GM21529 (cell line): ENCODE data around the gene PDE4D.

ENCODE experiments used
- ATAC-seq: cut with Tn5 transposase; IDR thresholded peaks from one replicate; pipeline ENCODE4 v1.9.1; 2021; ENCODE audit not compliant: unreplicated experiment

The PDE4D gene

DNA sequence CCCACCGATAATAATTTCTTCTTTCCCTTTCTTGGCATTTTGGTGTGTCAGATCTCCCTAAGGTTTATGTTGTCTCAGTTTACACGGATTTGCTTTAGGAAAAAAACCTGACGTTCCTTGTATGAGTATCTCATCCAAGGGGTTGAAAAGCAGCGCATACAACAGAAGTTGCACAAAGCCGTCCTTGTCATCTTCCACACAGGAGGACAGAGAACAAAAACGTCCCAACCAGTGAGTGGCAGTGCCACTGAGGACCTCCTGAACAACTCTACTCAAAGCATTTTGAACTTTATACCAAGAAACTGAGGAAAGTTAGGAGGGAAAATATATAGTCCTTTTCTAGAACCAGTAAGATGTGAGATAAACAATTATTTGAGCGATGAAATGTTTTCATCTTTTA, 547.0 kb downstream of the PDE4D start:
- no peak for ATAC-seq

DNA sequence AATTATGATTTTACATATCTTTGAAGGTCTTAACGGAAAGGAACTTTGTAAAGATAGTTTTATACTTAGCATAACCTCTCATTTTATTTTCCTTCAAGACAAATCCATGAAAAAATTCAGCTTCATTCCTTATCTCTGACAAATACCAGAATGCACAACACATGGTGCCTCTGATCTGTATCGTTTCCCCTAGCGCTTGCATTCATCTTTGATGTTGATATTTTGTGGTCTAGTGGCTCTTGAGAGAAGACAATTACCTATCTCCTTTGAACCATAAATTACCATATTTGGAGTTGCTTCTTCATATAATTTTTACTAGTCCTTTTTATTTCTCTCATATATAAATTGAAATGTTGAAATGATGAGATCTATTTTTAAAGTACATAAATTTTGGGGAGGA, 551.3 kb downstream of the PDE4D start:
- ATAC-seq = no peak

DNA sequence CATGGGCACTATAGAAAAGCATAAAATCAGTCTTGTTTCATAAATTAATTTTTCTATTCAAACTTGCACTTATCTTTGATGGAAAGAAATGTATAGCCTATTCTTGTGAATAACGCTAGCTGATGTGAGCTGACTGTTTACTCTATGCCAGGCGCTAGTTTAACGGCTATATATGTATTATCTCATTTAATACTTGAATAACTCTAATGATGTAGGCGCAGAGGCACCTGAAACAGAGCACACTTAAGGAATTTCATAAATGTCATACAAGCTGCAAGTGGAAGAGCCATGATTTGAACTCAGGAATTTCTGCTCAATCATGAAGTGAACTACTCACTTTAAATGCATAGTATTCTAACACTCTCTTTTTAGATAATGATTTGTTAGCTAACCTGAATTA, 551.8 kb downstream of the PDE4D start:
- ATAC-seq = no peak

GRCh38 chr5:59341155-59341554, 552.4 kb downstream of the PDE4D start:
- ATAC-seq = no peak

DNA sequence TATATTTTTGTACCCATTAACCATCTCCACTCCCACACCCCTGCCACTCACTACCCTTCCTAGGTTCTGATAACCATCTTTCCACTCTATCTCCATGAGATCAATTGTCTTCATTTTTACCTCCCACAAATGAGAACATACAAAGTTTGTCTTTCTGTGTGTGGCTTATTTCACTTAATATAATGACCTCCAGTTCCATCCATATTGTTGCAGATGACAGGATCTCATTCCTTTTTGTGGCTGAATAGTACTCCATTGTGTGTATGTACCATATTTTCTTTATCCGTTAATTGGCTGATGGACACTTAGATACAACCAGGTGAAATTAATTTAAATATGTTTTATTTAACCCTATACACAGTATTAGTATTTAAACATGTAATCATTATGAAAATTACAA, 552.9 kb downstream of the PDE4D start:
- ATAC-seq = no peak

DNA sequence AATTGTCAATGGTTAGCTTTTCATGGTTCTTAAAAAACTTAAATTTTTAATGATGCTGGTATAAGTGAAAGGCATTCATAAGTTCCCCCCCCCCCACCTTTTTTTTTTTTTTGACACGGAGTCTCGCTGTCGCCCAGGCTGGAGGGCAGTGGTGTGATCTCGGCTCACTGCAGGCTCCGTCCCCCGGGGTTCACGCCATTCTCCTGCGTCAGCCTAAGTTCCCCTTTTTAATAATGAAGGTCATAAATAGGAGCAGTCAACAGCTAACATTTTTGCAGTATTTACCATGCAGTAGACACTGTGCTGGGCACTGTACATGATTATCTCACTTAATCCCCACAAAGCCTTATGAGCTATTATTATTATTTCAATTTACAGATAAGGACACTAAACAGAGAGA, 556.3 kb downstream of the PDE4D start:
- no peak for ATAC-seq

DNA sequence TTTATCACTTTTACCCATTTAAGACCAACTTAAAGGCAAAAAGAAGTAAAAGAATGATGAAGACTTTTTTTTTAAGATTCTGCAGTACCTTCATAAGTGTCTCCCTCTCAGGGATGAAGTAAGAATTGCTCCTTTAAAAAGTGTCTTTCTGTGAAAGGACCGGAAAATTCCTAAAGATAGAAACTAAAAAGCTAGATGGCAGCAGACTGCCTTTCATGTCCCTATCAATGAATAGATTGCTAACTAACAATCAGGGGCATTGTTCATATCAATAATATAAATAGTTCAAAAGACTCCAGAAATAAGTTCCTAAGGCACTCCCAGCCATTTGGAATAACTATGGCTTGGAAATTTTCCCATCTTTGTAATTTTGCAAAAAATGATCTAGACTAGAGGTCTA, 558.0 kb downstream of the PDE4D start:
- no peak for ATAC-seq

GRCh38 chr5:59333416-59333815, 560.1 kb downstream of the PDE4D start:
- ATAC-seq = no peak

GRCh38 chr5:59332236-59332973, 561.1 kb downstream of the PDE4D start:
- no peak for ATAC-seq

GRCh38 chr5:59330680-59331079, 562.8 kb downstream of the PDE4D start:
- ATAC-seq = no peak

DNA sequence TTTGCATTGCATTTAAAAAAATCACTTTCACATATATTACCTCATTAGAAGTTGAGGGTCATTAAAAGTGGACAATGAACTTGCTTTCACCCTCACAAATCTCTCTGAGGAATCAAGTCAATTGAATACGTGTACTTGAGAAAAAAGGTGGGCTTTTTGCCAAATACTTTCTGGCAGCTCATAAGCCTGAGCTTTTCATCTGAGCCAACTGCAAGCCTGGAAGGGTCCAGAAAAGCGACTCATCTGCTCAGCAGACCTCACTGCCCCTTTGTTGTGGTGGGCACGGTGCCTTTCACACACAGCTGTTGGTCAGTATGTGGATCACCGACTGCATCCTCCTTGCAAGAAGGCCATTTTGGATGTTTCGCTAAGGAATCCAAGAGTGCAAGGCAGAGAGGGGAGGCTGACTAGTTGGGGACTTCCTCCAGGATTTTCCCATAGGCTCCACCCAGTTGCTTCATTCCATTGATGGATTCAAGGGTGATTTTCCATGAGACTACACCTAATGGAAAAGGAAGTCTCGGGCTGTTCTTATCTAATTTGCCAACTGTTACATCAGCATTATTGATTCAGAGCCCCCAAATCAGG, 564.7 kb downstream of the PDE4D start:
- no peak for ATAC-seq

DNA sequence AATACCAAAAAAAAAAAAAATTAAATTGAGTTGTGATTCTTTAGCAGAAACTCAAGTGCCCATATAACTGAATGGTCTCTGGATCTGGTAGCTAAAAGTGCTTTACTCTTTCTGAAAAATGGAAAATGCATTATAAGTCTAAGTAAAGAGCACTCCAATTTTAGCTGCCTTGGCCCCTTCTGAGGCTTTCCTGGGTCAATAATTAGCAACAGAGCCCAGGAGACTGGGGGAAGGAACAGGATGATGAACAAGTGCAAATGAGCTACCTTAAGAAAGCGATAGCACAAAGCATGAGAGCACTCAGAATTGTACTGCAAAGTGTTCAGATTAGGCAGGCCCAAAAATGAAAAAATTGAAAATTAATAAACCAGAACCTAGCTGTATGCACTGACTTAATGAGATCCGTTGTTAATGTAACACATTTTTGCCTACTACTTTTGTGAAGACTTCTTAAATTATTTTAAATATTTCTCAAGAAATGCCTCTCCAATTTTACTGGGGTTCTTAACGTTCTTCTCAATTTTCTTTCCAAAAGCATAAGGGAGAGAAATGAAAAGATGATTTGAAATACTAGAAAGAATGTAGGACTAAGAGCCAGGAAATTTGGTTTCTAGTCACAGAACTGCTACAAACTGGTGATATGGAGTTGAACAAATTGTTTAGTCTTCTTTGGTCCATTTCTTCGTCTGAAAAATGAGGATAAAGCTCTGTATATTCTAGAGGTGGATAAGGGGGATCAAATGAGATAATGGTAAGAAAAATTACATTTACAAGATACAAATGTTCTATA, 566.1 kb downstream of the PDE4D start:
- no peak for ATAC-seq

DNA sequence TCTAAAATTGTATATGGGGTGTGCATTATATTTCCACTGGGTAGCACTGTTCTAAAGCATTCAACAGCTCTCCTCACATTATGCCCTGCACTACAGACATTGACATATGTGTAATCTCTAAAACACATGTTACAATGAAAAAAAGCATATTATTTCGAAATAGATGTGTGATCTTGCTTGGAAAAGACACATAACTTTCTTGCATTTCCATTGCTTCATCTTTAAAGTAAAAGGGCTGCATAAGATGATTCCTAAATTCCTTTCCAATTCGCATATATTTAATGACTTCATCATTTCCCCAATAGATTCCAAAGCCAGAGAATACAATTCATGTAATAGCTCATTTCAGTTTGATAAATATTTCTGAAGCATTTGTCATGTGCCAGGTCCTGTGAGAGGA, 566.9 kb downstream of the PDE4D start:
- no peak for ATAC-seq

DNA sequence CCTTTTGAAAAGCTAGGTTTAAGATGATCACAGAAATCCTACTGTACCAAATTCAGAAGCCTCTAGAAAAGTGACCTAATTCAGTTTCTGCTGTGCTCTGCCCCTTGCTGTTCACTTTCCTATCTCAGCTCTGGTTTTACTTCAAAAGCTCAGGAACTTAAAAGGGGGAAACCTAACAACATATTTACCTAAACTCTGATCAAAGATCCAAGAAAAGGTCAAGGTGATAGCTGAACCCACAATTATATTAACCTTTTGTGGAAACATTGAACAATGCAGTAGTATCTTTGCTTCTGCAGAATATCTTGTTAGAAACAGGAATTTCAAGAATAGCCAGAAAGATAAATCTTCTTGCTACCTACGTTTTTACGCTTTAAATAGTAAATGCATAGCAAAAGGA, 568.5 kb downstream of the PDE4D start:
- no peak for ATAC-seq

GRCh38 chr5:59322894-59323293, 570.6 kb downstream of the PDE4D start:
- ATAC-seq = no peak

- ATAC-seq = no peak
These were observed 571.5 kb downstream of the PDE4D start for GRCh38 chr5:59322058-59322457.

DNA sequence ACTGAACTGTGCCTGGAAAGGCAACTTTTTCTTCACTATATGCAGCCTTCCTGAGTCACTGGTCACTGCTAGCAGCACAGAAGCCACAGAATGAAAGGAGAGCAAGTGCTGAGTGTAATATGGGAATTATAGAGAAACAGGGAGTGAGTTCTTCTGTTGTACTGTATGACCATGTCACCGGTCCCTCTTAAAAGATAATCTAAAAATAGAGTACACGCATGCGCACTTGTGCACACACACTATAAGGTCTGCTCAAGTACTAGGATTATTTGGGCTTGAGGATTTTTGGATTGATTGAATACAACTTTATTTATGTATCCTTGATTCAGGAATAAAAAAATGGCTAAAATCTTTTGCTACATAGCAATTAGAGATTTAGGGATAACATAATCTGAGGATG, 571.9 kb downstream of the PDE4D start:
- no peak for ATAC-seq

- ATAC-seq = no peak
These were observed 573.1 kb downstream of the PDE4D start for GRCh38 chr5:59320420-59320819.

- ATAC-seq = no peak
These were observed 574.3 kb downstream of the PDE4D start for GRCh38 chr5:59319250-59319649.

DNA sequence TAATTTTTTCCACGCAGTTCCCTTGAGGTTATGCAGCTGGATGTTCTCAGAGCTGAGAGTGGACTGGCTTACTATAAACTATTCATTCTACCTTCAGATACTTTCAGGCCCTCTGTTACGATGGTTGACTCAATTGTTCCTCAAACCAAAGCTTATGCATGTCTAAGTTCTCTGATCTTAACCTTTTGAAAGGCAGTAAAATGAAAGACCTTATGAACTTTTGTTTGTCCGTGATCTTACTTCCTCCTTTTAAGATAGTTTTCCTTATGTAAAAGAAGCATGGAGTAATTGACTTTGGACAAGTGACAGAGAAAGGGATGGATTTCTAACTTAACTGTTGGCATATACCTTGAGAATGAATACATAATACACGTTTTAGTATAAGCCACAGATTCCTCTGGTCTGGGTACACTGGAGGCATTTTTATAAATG, 575.7 kb downstream of the PDE4D start:
- no peak for ATAC-seq

DNA sequence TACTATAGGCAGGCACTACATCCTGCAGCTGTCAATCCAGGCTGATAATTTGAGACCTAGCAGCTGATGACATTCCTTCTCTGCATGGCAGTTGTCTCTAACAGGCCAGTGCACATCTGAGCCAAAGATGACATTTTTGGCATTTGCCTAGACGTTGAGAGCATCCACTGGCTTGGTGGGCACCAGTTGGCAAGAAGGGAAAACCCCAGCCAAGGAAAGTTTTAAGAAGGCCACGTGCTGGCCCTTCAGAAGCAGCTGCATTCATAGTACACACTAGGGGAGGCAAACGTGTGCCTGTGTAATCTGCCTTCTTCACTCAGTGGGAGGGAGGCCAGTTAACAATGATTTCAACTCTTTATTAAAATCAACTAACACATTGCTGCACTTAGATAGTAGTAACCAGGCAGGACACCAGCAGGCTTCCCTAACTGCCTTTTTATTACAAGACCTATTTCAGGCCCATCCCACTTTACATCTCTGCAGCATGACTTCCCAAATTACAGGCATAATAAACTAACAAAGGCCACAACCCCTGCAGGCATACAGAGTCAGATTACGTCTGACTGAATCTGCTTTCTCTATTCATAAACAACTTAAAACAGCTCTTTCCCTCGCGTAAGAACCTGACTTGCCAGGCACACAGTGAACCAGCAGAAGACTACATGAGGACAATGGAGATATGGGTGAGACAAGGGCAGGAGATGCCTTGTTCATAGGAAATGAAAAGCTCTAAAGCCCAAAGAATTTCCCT, 576.3 kb downstream of the PDE4D start:
- no peak for ATAC-seq
